GM19372 (cell line): ENCODE results near the gene WDR37.

ENCODE experiments used
- ATAC-seq: cut with Tn5 transposase; IDR thresholded peaks from one replicate; pipeline ENCODE4 v1.9.1; 2021; ENCODE audit warnings: mild to moderate bottlenecking, low read depth, moderate library complexity; ENCODE audit not compliant: unreplicated experiment

The WDR37 gene

GRCh38 chr10:1122349-1122748, 66.2 kb downstream of the WDR37 start:
- ATAC-seq, result no peak

- ATAC-seq, result no peak
Measured at GRCh38 chr10:1123198-1123597, 67.0 kb downstream of the WDR37 start.

- ATAC-seq, result no peak
Measured at GRCh38 chr10:1123972-1124371, 67.8 kb downstream of the WDR37 start.

GRCh38 chr10:1124796-1125195, 68.6 kb downstream of the WDR37 start:
- ATAC-seq, result no peak

GRCh38 chr10:1126461-1126860, 70.3 kb downstream of the WDR37 start:
- ATAC-seq, result no peak

- no peak for ATAC-seq
Measured at GRCh38 chr10:1127629-1128028, 71.4 kb downstream of the WDR37 start.

GRCh38 chr10:1128115-1128514, 71.9 kb downstream of the WDR37 start:
- ATAC-seq, result no peak

GRCh38 chr10:1128649-1129048, 72.5 kb downstream of the WDR37 start:
- ATAC-seq, result no peak

GRCh38 chr10:1130226-1130625, 74.0 kb downstream of the WDR37 start:
- no peak for ATAC-seq

GRCh38 chr10:1130995-1131790, 75.0 kb downstream of the WDR37 start:
- ATAC-seq, result no peak

GRCh38 chr10:1132584-1132983, 76.4 kb downstream of the WDR37 start:
- ATAC-seq, result no peak

- ATAC-seq, result no peak
Measured at GRCh38 chr10:1133495-1134045, 77.4 kb downstream of the WDR37 start.

GRCh38 chr10:1134156-1134555, 78.0 kb downstream of the WDR37 start:
- no peak for ATAC-seq

- no peak for ATAC-seq
Measured at GRCh38 chr10:1136268-1136667, 80.1 kb downstream of the WDR37 start.

- no peak for ATAC-seq
Measured at GRCh38 chr10:1137499-1138163, 81.4 kb downstream of the WDR37 start.

- ATAC-seq, result no peak
Measured at GRCh38 chr10:1138529-1138928, 82.3 kb downstream of the WDR37 start.

- no peak for ATAC-seq
Measured at GRCh38 chr10:1141261-1141660, 85.1 kb downstream of the WDR37 start.

GRCh38 chr10:1141701-1142100, 85.5 kb downstream of the WDR37 start:
- ATAC-seq, result no peak

GRCh38 chr10:1142596-1142995, 86.4 kb downstream of the WDR37 start:
- no peak for ATAC-seq

GRCh38 chr10:1147810-1148209, 91.6 kb downstream of the WDR37 start:
- no peak for ATAC-seq

- no peak for ATAC-seq
Measured at GRCh38 chr10:1148855-1149605, 92.8 kb downstream of the WDR37 start.
